CD1c-positive myeloid dendritic cell (primary cell): Measurements from ENCODE around the gene ABRACL.
"Not testable (repeated sequence)": the region's sequence is repeated elsewhere in the genome, so short reads cannot be mapped to it uniquely, and the experiment has no call there.

Experiments used
- DNase-seq: peaks from one replicate; pipeline ENCODE4 v3.0.0-alpha.2; 2016; ENCODE audit errors: extremely low spot score

Gene ABRACL

GRCh38 chr6:139011980-139012379, 16.6 kb upstream of the ABRACL start:
- no peak for DNase-seq

GRCh38 chr6:139013185-139013800, 15.3 kb upstream of the ABRACL start:
- DNase-seq = no peak

GRCh38 chr6:139014945-139015344, 13.6 kb upstream of the ABRACL start:
- no peak for DNase-seq

- DNase-seq = peak; percentile 45
Observed at GRCh38 chr6:139016337-139017213, 12.0 kb upstream of the ABRACL start.

- DNase-seq = no peak
Observed at GRCh38 chr6:139017227-139017626, 11.3 kb upstream of the ABRACL start.

- no peak for DNase-seq
Observed at GRCh38 chr6:139019722-139020121, 8.8 kb upstream of the ABRACL start.

GRCh38 chr6:139020689-139021088, 7.9 kb upstream of the ABRACL start:
- DNase-seq = no peak

- peak; percentile 31 for DNase-seq
Observed at GRCh38 chr6:139025416-139025815, 3.1 kb upstream of the ABRACL start.

GRCh38 chr6:139027620-139028182, 844 bp upstream of the ABRACL start:
- DNase-seq = peak; percentile 41

- DNase-seq = peak; percentile 21
Observed at GRCh38 chr6:139028215-139028657, 309 bp upstream of the ABRACL start.

GRCh38 chr6:139029470-139030227, 1.1 kb downstream of the ABRACL start:
- peak; percentile 65 for DNase-seq

GRCh38 chr6:139030228-139030963, 1.9 kb downstream of the ABRACL start:
- DNase-seq = peak; percentile 67

- DNase-seq = no peak
Observed at GRCh38 chr6:139037490-139037889, 8.9 kb downstream of the ABRACL start.

GRCh38 chr6:139044250-139044649, 15.7 kb downstream of the ABRACL start:
- no peak for DNase-seq

- DNase-seq = no peak
Observed at GRCh38 chr6:139047677-139048076, 19.1 kb downstream of the ABRACL start.

- DNase-seq = not testable (repeated sequence)
Observed at GRCh38 chr6:139048912-139049311, 20.4 kb downstream of the ABRACL start.

- DNase-seq = not testable (repeated sequence)
Observed at GRCh38 chr6:139050131-139050769, 21.7 kb downstream of the ABRACL start.

GRCh38 chr6:139050770-139051313, 22.3 kb downstream of the ABRACL start:
- DNase-seq = no peak

- no peak for DNase-seq
Observed at GRCh38 chr6:139051396-139052060, 23.0 kb downstream of the ABRACL start.

- DNase-seq = no peak
Observed at GRCh38 chr6:139053382-139053781, 24.8 kb downstream of the ABRACL start.
